HG03045 (cell line): ENCODE measurements around the gene FOXJ3.

Experiments
- ATAC-seq: cut with Tn5 transposase; IDR thresholded peaks from one replicate; pipeline ENCODE4 v1.9.1; 2021; ENCODE audit warnings: mild to moderate bottlenecking, moderate library complexity; ENCODE audit not compliant: unreplicated experiment

The FOXJ3 gene

DNA sequence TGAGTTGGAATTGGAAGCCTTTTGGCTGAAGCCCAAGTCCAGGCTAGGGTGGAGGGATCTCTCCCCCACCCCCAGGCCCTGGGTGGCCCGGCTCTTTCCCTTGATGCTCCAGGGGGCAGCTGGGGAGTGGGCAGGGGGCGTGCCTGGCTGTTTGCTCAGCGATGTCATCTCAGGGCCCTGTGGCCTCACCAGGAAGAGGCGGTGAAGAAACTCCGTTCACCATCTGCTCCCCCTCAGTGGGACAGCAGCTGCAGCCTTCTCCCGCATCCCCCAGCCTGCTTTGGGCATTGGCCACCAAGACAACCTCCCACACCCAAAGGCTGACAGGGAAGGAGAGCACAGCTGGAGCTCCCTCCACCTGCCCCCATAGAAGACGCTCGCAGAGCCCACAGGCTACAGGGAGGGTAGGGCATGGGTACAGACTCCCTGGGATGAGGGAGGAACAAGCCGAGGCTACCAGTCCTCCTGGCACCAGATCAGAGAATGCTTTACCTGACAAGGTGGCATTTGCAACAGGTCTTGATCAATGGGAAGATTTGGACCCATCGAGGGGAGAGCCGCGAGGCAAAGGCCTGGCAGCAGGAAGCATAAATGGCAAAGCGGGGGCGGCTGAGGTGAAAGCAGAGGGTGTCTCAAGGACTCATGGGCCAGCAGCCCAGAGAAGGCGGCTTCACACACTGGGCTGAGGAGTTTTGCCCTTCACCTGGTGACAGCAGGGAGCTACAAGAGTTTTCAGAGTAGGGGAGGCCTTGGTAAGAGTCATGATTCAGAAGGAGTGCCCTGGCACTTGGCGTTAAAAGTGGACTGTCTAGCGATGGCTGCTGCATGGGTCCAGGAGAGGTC, 164.0 kb downstream of the FOXJ3 start:
- ATAC-seq, result no peak

GRCh38 chr1:42168763-42169162, 166.3 kb downstream of the FOXJ3 start:
- no peak for ATAC-seq

GRCh38 chr1:42168391-42168670, 166.7 kb downstream of the FOXJ3 start:
- no peak for ATAC-seq

- no peak for ATAC-seq
These were observed 167.2 kb downstream of the FOXJ3 start for GRCh38 chr1:42167611-42168390.

DNA sequence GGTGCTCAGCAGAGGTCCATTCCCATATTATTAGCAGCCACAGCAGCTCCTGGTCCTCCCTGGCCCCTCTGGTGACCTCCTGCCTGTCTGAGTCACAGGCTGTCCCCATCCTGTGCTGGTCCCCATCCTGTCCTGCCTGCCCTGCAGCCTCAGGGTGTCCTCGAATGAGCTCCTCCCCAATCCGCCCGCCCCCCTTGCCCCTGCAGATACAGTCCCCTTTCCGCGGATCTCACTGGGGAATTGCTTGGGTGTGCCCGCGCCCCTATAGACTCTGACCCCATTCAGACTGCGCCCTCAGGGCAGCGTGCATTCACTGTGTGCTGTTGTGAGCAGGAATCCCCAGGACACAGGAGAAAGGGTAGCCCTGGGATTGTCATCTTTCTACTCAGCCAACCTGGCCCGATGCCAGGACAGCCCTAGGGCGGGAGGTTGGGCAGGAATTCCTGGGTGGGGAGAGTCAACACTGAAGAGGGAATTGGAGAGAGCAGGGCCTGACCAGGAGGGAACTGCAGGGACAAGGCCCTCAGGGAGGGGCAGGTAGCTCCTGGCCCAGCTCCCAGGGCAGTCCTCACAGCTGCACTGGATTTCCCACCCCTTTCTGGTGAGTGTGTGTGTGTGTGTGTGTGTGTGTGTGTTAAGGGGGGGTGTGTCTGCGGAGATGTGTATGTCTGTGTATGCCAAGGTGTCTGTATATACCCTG, 169.4 kb downstream of the FOXJ3 start:
- ATAC-seq, result no peak

GRCh38 chr1:42164551-42165420, 170.2 kb downstream of the FOXJ3 start, which contains the start of gene GUCA2A:
Gene GUCA2A, minus strand, starts transcription at chr1:42164745. Its CDS starts 33 bp downstream, at chr1:42164712.
- ATAC-seq, result no peak

DNA sequence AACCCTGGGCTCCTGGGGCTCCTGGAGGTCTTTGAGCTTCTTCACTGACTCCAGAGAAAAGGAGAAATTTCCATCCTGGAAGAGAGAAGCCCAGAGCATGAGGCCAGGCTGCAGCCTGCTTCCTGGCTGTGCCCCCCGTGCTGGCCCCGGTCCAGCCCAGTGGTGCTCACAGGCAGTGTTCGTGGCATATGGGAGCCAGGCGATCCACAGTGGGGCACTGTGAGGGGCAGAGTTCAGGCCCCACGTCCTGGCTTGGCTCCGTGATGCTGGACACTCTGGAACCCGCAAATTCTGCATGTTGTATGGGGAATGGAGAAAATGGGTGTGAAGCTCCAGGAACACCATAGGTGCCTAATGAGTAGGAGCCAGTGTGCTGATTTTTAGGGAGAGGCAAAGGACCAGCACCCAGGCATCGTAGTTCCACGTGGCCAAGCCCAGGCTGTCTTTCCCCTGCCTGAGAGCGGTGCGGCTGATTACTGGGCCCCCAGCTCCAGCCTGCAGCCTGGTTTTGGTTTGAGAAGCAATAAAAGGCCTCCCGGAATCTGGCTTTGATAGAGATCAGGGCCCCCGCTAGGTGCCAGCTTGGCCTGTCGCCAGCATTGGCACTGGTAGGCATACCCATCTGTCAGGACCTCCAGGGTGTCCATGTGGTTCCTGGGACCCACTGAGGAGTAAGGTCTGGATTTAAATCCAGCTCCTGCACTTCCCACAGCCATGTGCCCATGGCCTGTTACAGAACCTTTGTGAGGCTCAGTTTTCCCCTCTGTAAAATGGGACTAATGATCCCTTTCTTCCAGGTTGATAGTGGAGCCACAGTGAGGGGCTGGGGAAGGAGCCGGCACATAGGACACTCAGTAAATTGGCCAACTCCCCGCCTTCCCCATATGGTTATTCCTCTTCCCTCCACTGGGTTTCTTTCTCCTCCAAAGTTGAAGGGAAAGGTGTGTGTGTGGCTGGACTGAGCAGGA, 171.2 kb downstream of the FOXJ3 start:
- ATAC-seq, result no peak

GRCh38 chr1:42163114-42163513, 171.9 kb downstream of the FOXJ3 start:
- no peak for ATAC-seq

DNA sequence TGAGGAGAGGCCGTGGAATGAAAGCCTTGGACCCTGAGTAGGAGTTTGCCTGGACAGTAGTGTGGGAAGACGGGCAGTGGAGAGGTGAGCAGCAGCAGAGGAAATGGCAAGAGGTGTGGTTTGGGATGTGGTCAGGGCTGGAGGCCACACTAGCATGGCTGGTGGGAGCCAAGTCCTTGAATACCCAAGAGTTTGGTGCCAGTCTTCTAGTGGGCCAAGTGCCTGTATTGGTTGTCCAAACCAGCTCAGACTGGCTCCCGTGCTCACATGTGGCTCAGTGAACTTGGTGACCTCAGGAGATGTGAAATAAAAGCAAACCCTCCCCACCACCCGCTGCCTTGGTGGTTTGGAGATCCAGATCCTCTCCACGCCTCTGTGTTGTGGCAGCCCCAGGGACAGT, 172.9 kb downstream of the FOXJ3 start:
- no peak for ATAC-seq

GRCh38 chr1:42158189-42158588, 176.8 kb downstream of the FOXJ3 start:
- no peak for ATAC-seq

DNA sequence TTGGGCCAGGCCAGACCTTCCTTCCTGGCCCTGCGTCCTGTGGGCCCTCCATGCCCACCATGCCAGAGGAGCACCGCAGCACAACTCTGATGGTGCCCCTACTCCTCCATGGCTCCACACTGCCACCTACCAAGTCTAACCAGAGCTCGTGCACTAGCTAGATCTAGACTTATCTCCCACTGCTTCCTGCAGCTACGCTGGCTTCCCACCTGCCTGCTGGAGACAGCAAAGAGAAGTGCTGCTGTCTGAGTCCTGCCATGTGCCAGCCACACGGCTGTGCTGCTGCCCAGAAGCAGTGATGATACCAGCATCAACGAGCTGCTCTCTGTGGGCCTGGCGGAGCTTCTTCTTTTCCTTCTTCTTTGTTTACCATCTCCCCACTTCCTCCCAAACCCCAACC, 177.4 kb downstream of the FOXJ3 start:
- no peak for ATAC-seq

GRCh38 chr1:42155362-42155761, 179.7 kb downstream of the FOXJ3 start:
- ATAC-seq, result no peak

DNA sequence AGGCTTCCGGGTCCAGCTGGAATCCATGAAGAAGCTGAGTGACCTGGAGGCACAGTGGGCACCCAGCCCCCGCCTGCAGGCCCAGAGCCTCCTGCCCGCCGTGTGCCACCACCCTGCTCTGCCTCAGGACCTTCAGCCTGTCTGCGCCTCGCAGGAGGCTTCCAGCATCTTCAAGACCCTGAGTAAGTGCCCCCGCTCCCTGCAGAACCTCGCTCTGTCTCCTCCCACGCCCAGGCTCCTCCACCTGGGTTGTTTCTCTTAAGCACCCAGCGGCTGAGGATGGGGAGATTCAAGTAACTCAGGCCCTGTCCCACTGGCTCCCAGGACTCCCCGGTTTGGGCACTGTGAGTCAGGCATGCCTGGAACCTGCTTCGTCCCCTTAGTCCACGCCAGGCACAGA, 180.3 kb downstream of the FOXJ3 start:
- ATAC-seq, result no peak

DNA sequence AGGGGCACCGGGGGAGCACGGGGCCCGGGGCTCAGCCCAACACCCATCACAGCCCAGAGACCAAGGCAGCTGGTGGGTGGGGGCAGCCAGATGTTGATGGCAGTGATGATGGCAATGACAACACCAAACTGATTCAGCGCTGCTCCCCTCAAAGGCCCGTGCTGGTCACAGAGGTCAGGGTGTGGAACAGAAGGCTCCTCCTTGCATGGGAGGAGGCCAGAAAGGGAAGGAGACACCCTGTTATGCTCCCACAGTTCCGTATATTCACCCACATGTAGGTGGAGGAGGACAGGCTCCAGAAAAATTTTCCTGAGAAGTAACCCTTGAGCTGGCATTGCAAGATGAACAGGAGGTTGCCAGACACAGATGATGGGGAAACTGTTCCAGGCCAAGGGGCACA, 181.4 kb downstream of the FOXJ3 start:
- ATAC-seq, result no peak

GRCh38 chr1:42152907-42153600, 182.0 kb downstream of the FOXJ3 start, which contains the start of gene GUCA2B:
Gene GUCA2B, plus strand, starts transcription at chr1:42153410. Its CDS starts 41 bp downstream, at chr1:42153451.
- ATAC-seq, result no peak

DNA sequence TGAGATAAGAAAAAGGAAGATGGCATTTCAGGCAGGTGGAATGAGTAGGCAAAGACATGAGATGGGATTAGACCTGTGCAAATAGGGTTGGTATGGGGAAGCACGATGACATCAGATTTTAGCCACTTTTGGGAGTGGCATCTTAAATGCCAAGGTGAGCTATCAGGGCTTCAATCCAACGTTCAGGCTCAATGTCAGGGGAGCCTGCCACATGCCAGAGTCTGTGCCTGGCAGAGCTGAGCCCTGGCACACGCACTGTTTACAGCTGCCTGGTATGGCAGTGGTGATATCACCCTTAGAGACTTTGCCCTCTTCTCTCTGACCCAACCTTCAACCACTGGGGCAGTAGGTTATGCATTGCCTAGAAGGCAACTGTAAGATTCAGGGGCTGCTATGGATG, 182.9 kb downstream of the FOXJ3 start:
- no peak for ATAC-seq

GRCh38 chr1:42150651-42151050, 184.4 kb downstream of the FOXJ3 start:
- ATAC-seq, result no peak

DNA sequence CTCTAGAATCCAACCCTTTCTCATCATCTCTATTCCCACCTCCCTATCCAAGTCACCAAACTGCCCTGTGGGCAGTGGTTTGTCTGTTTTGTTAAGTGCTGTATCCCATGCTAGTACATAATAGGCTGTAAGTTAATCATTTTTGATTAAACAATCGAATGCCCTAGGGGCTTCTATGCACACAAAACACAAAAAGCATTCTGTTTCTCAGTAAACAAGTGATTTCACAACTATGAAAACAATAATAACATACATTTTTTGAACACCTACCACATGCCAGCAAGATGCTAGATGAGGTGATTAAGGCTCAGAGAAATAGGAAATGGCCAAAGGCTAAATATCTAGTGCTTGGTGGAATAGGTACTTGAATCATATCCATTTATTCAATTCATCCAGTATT, 186.9 kb downstream of the FOXJ3 start:
- no peak for ATAC-seq
